Activated CD4-positive, alpha-beta T cell treated with anti-CD3 and anti-CD28 coated beads for 48 hours (primary cell): ENCODE results near the gene MYL5.

Source experiments
- DNase-seq: peaks from one replicate; pipeline ENCODE4 v3.0.0-alpha.2; 2020

Gene MYL5

DNA sequence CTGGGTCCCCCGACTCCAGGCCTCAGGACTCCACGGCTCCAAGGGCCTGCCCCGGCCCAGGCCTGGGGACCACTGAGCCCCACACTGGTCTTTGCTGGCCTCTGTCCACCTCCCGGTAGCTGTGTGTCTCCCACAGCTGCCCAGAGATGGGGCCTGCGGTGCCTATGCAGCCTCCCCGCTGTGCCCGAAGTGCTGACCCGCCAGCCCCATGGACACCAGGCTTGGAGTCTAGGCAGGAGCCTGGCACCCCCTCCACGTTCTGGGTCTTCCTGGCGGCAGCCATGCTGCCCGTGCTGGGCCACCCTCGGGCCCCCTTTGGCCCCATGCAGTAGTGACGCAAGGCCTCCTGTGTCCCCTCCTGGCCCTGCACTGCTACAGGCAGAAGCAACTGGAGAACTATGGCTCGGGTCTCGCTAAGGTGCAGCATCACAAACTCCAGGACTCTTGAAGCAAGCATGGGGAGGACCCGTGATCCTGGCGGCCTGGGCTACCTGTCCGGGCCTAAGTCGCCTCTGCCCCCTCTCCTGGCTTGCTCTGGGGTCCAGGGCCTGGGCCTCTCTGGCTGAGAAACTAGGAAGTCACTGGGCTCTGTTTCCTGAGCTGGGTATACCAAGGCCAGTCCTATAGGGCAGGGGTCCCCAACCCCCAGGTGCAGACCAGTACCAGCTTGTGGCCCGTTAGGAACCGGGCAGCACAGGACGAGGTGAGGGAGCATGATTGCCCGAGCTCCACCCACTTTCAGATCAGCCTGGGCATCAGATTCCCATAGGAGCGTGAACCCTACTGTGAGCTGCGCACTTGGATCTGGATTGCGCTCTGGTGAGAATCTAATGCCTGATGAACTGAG is 917 bp downstream of the MYL5 start:
- peak; percentile 36 for DNase-seq

GRCh38 chr4:675980-676870 is 1.9 kb downstream of the MYL5 start:
- no peak for DNase-seq

DNA sequence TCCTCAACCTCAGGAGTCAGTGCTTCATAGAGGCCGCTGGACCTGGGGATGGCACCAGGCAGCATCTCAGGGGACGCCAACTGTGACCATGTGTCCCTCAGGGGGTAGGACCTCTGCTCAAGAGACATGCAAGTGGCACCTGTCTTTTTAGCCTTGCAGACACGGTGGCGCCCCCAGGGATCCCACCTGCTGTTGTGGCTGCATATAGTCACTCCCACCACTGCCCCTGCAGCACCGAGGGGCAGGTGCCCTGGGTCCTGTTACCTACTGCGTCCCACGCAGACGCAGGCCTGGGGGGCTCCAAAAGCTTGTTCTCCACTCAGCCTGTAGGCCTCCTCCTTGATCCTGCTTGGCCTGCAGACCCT is 2.5 kb downstream of the MYL5 start:
- DNase-seq = no peak

GRCh38 chr4:677431-678293 is 3.3 kb downstream of the MYL5 start:
- DNase-seq = peak; percentile 49

DNA sequence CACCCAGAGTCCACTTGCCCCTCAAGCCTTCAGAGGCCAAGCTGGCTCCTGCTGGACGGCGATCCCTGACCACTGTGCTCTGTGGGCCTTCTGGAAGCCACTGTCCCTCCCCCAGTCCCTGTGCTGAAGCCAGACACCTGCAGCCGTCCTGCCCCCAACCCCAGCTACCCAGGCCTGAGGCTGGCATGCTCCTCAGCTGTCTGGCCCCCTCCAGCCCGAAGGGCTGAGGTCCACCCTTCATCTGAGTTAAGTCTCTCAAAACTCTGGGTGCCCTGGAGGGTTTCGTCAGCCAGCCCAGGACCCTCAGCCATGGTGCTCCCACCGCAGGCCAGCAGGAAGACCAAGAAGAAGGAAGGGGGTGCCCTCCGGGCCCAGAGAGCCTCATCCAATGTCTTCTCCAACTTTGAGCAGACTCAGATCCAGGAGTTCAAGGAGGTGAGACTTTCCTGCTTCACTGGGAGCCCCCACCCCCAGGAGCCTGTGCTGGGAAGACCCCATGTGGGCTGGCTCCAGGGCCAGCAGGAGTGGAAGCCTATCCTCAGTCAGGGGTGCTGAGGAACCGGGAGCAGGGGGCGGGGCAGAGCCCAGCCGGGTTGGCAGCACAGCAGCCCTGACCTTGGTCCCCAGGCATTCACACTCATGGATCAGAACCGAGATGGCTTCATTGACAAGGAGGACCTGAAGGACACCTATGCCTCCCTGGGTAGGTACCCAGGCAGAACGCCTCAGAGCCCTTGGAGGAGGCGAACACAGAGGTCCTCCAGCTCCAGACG is 4.2 kb downstream of the MYL5 start:
- DNase-seq = no peak

GRCh38 chr4:679104-679481 is 4.8 kb downstream of the MYL5 start:
- no peak for DNase-seq

- DNase-seq = no peak
These were observed 5.3 kb downstream of the MYL5 start for GRCh38 chr4:679629-680028.

DNA sequence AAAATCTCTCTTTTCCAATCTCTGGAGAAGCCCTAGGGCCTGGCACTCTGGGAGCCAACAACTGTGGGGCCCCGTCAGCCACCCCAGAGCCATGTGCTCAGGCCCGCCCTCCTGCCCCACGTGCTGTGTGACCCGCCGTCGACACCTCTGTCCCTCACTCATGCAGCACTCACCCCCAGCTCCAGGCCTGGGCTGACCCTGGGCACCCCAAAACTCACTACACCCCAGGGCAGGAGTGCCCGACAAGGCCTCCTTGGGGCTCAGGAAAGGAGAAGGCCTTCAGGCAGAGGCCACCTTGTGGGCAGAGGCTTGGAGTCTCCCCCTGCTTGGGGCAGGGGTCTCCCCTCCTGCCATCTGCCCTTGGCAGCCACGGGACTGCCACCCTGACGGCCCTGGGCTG is 5.7 kb downstream of the MYL5 start:
- DNase-seq = no peak

DNA sequence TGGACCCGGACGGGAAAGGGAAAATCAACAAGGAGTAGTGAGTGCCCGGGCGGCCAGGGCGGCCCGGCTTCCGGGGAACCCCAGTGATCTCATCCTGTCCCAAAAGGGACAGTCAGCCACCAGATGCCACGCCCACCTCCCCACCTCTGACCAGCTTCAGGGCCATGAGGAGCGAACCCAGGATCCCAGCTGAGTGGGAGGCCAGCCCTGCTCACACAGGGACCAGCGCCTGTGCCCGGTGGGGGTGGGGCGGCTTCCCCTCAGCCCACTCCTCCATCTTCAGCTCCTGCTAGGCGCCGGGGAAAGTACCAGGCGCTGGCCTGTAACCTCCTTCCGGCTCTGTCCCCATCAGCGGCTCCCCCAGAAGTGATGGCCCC is 6.2 kb downstream of the MYL5 start:
- no peak for DNase-seq

GRCh38 chr4:680928-681645 is 6.7 kb downstream of the MYL5 start:
- DNase-seq = peak; percentile 58

- DNase-seq = no peak
These were observed 7.6 kb downstream of the MYL5 start for GRCh38 chr4:681736-682451.

- DNase-seq = no peak
These were observed 8.3 kb downstream of the MYL5 start for GRCh38 chr4:682490-683172.

- no peak for DNase-seq
These were observed 9.0 kb downstream of the MYL5 start for GRCh38 chr4:683247-683897.

GRCh38 chr4:683982-684622 is 9.8 kb downstream of the MYL5 start:
- DNase-seq = peak; percentile 63

DNA sequence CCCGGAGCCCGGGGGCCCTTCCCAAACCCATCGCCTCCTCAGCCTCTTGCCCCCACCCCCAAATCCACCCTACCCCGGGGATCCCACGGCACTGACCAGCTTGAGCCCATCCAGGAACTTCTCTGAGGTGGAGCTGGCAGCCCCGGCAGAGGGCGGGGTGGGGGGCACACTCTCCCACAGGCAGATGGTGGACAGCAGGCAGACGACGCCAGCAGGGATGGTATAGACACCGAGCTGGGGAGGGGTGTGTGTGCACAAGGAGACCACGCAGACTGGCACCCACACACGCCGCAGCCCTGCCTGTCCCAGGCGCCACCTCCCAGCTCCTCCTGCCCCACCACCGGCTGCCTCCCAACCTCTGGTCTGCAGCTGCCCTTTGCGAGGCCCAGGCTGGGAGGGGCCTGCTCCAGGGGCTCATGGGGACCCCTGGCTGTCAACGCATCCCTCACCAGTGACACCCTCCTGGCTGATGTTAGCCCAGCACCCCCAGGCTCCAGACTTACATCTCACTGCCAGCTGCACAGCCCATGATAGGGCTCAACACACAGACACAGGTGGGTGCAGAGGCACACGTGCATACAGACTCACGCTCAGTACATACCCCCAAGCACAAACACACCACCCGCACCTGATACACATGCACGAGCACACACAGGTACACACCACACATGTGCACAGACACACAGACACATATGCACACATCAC is 10.4 kb downstream of the MYL5 start:
- no peak for DNase-seq

- DNase-seq = no peak
These were observed 11.5 kb downstream of the MYL5 start for GRCh38 chr4:685679-686412.

GRCh38 chr4:686413-687040 is 12.2 kb downstream of the MYL5 start:
- no peak for DNase-seq
